Measurements from ENCODE around the gene ARHGAP25.
"Not testable (repeated sequence)": the region's sequence is repeated elsewhere in the genome, so short reads cannot be mapped to it uniquely, and the experiment has no call there.

ARHGAP25 gene

GRCh38 chr2:68800517-68800916 lies 65.9 kb downstream of the ARHGAP25 start:
- no peak for DNase-seq

GRCh38 chr2:68802161-68802560 lies 67.5 kb downstream of the ARHGAP25 start:
- DNase-seq, result not testable (repeated sequence)

GRCh38 chr2:68805025-68805424 lies 70.4 kb downstream of the ARHGAP25 start:
- DNase-seq, result no peak

- no peak for DNase-seq
Measured at GRCh38 chr2:68806511-68807109, 72.0 kb downstream of the ARHGAP25 start.

GRCh38 chr2:68807821-68808266 lies 73.2 kb downstream of the ARHGAP25 start:
- DNase-seq, result no peak

- no peak for DNase-seq
Measured at GRCh38 chr2:68809324-68810240, 75.0 kb downstream of the ARHGAP25 start.

- no peak for DNase-seq
Measured at GRCh38 chr2:68811364-68811763, 76.8 kb downstream of the ARHGAP25 start.

GRCh38 chr2:68812251-68812650 lies 77.6 kb downstream of the ARHGAP25 start:
- no peak for DNase-seq

GRCh38 chr2:68813596-68813995 lies 79.0 kb downstream of the ARHGAP25 start:
- no peak for DNase-seq

- DNase-seq, result no peak
Measured at GRCh38 chr2:68817306-68817705, 82.7 kb downstream of the ARHGAP25 start.

- no peak for DNase-seq
Measured at GRCh38 chr2:68819556-68819955, 84.9 kb downstream of the ARHGAP25 start.

GRCh38 chr2:68822207-68822872 lies 87.7 kb downstream of the ARHGAP25 start:
- no peak for DNase-seq

GRCh38 chr2:68824831-68825230 lies 90.2 kb downstream of the ARHGAP25 start:
- DNase-seq, result no peak

GRCh38 chr2:68825866-68826265 lies 91.3 kb downstream of the ARHGAP25 start:
- DNase-seq, result no peak

- no peak for DNase-seq
Measured at GRCh38 chr2:68827666-68828065, 93.1 kb downstream of the ARHGAP25 start.

- peak; percentile 42 for DNase-seq
Measured at GRCh38 chr2:68828887-68829708, 94.5 kb downstream of the ARHGAP25 start.

GRCh38 chr2:68829749-68830148 lies 95.1 kb downstream of the ARHGAP25 start:
- no peak for DNase-seq

GRCh38 chr2:68831686-68832232 lies 97.1 kb downstream of the ARHGAP25 start:
- no peak for DNase-seq

GRCh38 chr2:68832233-68832869 lies 97.7 kb downstream of the ARHGAP25 start:
- peak; percentile 24 for DNase-seq

- no peak for DNase-seq
Measured at GRCh38 chr2:68833162-68833561, 98.6 kb downstream of the ARHGAP25 start.

GRCh38 chr2:68834737-68835376 lies 100.2 kb downstream of the ARHGAP25 start:
- no peak for DNase-seq
